ENCODE measurements around the gene GIPC2. TPM values are rescaled to one million over a fixed set of nuclear protein-coding genes. Genes with fewer than 3 reads are reported as not detected.
A peak's percentile ranks its signal among the peaks of the same experiment; 100 is the strongest.

GIPC2 gene
- total and polyA plus RNA-seq, 10 of the 15 experiments (the other 5 are each of a cell fraction or from before 2014, with no cell fraction given): 0.03 to 0.23 (median 0.06) TPM; not detected in 2

GRCh38 chr1:78003882-78004718 lies 41.7 kb upstream of the GIPC2 start:
- peak overlapping the region; percentile 78; the same call in 1 of the 2 replicates for H3K4me3 ChIP-seq
- ChIA-PET RAD21 (ENCODE audit: unreplicated experiment) (interaction anchor here (0.7 to 9.9 kb wide), 13 partner anchors 10 to 623 kb away, joined by 3 to 158 read pairs (median 4); partner anchors contain the start of genes FUBP1 and IFI44L), SMC1A (ENCODE audit: uncharacterized antibody, unreplicated experiment) (interaction anchor here (0.9 to 6.0 kb wide), 24 partner anchors 9 to 645 kb away, joined by 3 to 89 read pairs (median 5); partner anchors contain the start of genes FUBP1, IFI44, IFI44L and MIGA1), CTCF (interaction anchor here (0.8 to 5.5 kb wide), 14 partner anchors 9 to 613 kb away, joined by 3 to 73 read pairs (median 4); partner anchors contain the start of gene FUBP1), POLR2A (interaction anchor here (0.6 to 15.3 kb wide), 15 partner anchors 9 to 647 kb away, joined by 3 to 312 read pairs (median 4); partner anchors contain the start of genes FUBP1, IFI44 and IFI44L)
- in situ Hi-C loops (cut with MboI) (no loop called here), intact Hi-C loops (cut with micrococcal nuclease; ENCODE audit: unreplicated experiment) (loop anchor here (1.0 to 10.0 kb wide), 5 partner anchors 21 to 616 kb away; partner anchors contain the start of genes FUBP1, IFI44L and ZZZ3)
- DNase-seq (ENCODE audit: low read depth, low spot score) (peak; percentile 65), ATAC-seq (peak; percentile 70), FAIRE-seq (peak; percentile 80)
- no peaks in the 10 kb centered on the region for H4K20me1 ChIP-seq (ENCODE audit: control insufficient read depth, insufficient read depth)
- WGBS (ENCODE audit: insufficient coverage, insufficient replicate concordance, low lambda C conversion rate, missing lambda C conversion rate): under 1% methylated on average over 8 of the region's 8 CpGs
- peak overlapping the region; percentile 83 for H3K9ac ChIP-seq (ENCODE audit: control insufficient read depth, insufficient read depth, low read length)
- H3K27ac ChIP-seq (ENCODE audit: control insufficient read depth, insufficient read depth): peak overlapping the region; percentile 94
- H2AFZ ChIP-seq (ENCODE audit: control insufficient read depth, low read depth, low read length): peak overlapping the region; percentile 80
- H3K27me3 ChIP-seq (replicated peaks in 1 of 2; ENCODE audit: control insufficient read depth in 2 of 2, insufficient read depth in 2 of 2, low read length in 1 of 2): no peaks in the 10 kb centered on the region
- H3K9me3 ChIP-seq (replicated peaks; ENCODE audit: control insufficient read depth, insufficient read depth, low read length): no peaks in the 10 kb centered on the region
- H3K4me1 ChIP-seq (ENCODE audit: control insufficient read depth, insufficient read depth, low read length): no peaks in the 10 kb centered on the region
- H3K79me2 ChIP-seq (ENCODE audit: control insufficient read depth, insufficient read depth, low read length): peaks cover 37% of the 10 kb centered on the region
- no peaks in the 10 kb centered on the region for H3K36me3 ChIP-seq (ENCODE audit: control insufficient read depth in 2 of 2, insufficient read depth in 2 of 2, low read length in 1 of 2)
- BruUV-seq (replicated peaks): TSS peak; percentile 100
- H3K4me2 ChIP-seq (ENCODE audit: control insufficient read depth, insufficient read depth): peak overlapping the region; percentile 82
- TF ChIP-seq MYB (IDR thresholded peaks at IDR 0.05; ENCODE audit: borderline replicate concordance, low read depth, low read length): peak; percentile 95; the same call in 1 of the 2 replicates
- peak; percentile 99 for TF ChIP-seq POLR2AphosphoS5 (IDR thresholded peaks at IDR 0.05; ENCODE audit: low read length)
- no peak for TF ChIP-seq CBX3 (IDR thresholded peaks at IDR 0.05; ENCODE audit: borderline replicate concordance, low read depth)
- TF ChIP-seq IRF3 (IDR thresholded peaks at IDR 0.05): no peak
- TF ChIP-seq SREBF2 (IDR thresholded peaks at IDR 0.05; ENCODE audit: low read length): no peak
- TF ChIP-seq PBX3 (IDR thresholded peaks at IDR 0.05; ENCODE audit: insufficient replicate concordance, low read depth, low read length): peak; percentile 53
- peak; percentile 100 for TF ChIP-seq PML (IDR thresholded peaks at IDR 0.05; ENCODE audit: low read length)
- no peak for TF ChIP-seq ZNF622 (IDR thresholded peaks at IDR 0.05)
- peak; percentile 92 for TF ChIP-seq KLF5 (IDR thresholded peaks at IDR 0.05; ENCODE audit: partially characterized antibody)
- TF ChIP-seq CBFB (IDR thresholded peaks at IDR 0.05; ENCODE audit: low read depth): peak; percentile 100
- TF ChIP-seq ZSCAN29 (IDR thresholded peaks at IDR 0.05): no peak
- peak; percentile 93 for TF ChIP-seq BCL3 (IDR thresholded peaks at IDR 0.05; ENCODE audit: borderline replicate concordance, insufficient read depth, low read depth, low read length, poor library complexity, severe bottlenecking)
- no peak for TF ChIP-seq NRF1 (conservative IDR thresholded peaks at IDR 0.05; ENCODE audit: low read depth, low read length)
- peak; percentile 100 for TF ChIP-seq BACH1 (IDR thresholded peaks at IDR 0.05; ENCODE audit: borderline replicate concordance)
- TF ChIP-seq IRF4 (IDR thresholded peaks at IDR 0.05; ENCODE audit: low read depth, low read length): no peak
- peak in 1 of 2 experiments; percentile 98; a peak in 1 of 4 replicates for TF ChIP-seq CEBPB (IDR thresholded peaks at IDR 0.05; ENCODE audit: borderline replicate concordance in 1 of 2, low read depth in 2 of 2, low read length in 2 of 2)
- no peak for TF ChIP-seq HDGF (IDR thresholded peaks at IDR 0.05)
- TF ChIP-seq STAT3 (IDR thresholded peaks at IDR 0.05; ENCODE audit: low read depth, low read length): no peak
- TF ChIP-seq SMARCA5 (IDR thresholded peaks at IDR 0.05): no peak
- TF ChIP-seq SREBF1 (IDR thresholded peaks at IDR 0.05; ENCODE audit: low read length): no peak
- no peak for TF ChIP-seq STAT1 (conservative IDR thresholded peaks at IDR 0.05)
- no peak for TF ChIP-seq ESRRA (IDR thresholded peaks at IDR 0.05; ENCODE audit: low read length)

All from GM12878 (cell line).